Astrocyte of the spinal cord (primary cell): ENCODE measurements around the gene POLA2.
A peak's percentile ranks its signal among the peaks of the same experiment; 100 is the strongest.

Source experiments
- DNase-seq: peaks from one replicate; pipeline ENCODE4 v3.0.0; 2011; ENCODE audit warnings: low read depth, low spot score
- H3K4me3 ChIP-seq: 2 replicates; pipeline ENCODE4 v1.5.1; 2011; ENCODE audit warnings: low read depth, mild to moderate bottlenecking, low read length, moderate library complexity
- CTCF ChIP-seq: IDR thresholded peaks from 2 replicates; pipeline ENCODE4 v1.5.1; 2012; ENCODE audit warnings: low read depth, mild to moderate bottlenecking, low read length, inconsistent platforms
- in situ Hi-C: cut with HindIII; loops from 2 replicates; pipeline ENCODE4 v1.10.0; 2017; ENCODE audit warnings: low sequenced_read_pairs

POLA2 gene

DNA sequence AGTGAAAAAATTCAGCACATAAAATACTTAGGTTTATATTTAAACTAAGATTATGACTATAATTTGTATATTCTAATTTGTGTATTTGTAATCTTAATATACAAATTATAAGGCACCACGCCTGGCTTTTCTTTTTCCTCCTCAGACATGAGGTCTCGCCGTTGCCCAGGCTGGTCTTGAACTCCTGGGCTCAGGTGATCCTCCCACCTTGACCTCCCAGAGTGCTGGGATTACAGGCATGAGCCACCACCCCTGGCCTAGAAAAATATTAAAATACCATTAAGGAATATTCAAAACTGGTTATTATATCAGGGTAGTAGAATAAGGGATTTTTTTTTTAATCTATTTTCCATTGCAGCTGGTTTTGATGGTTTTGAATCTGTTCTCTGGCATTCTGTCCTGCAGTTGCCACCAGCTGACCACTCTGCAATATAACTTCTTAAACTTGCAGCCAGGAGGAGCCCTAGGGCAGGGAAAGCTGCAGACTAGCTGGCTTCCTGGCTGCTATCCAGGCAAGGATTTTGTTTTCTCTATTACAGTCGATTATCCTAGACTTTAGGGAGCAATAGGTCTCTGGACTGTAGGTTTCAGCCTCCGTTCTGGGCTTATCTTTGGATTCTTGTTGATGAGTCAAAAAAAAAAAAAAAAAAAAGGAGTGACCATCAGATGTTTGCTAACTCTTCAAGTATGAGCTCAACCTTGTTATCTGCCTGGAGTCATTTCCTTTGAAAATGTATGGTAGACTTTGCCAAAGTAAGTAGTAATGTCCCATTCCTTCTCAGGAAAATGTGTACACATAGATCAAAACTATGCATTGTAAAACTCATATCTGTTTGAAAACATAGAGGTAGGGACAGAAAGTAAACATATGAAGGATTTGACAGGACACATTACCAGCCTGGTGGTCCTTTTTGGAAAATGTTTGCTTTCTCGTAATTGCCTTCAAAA, 13.2 kb downstream of the POLA2 start:
- DNase-seq = peak; percentile 94
- H3K4me3 ChIP-seq = no peak overlapping the region
- in situ Hi-C loops = no loop called here
- TF ChIP-seq CTCF = peak; percentile 66

DNA sequence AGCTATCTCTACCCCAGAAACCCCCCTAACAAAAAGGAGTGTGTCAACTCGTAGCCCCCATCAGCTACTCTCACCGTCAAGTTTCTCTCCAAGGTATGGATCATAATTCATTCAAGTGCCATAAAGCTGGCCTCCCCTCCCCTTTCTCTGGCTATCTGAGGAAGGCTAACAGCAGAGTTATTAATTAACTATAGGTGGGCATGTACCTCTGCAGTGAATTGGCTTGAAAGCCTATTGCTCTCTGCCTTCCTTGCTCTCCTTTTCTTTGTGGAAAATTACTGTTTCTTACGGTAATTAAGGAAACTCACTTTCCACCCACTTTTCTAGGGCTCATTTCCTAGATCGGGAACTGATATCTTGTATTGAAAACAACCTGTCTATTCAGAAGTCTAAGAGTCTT, 14.1 kb downstream of the POLA2 start:
- H3K4me3 ChIP-seq = no peak overlapping the region
- no peak for TF ChIP-seq CTCF
- no peak for DNase-seq
- in situ Hi-C loops = no loop called here

- DNase-seq = no peak
- TF ChIP-seq CTCF = no peak
- no peak overlapping the region for H3K4me3 ChIP-seq
- in situ Hi-C loops = no loop called here
Measured at GRCh38 chr11:65277631-65278277, 16.0 kb downstream of the POLA2 start.

DNA sequence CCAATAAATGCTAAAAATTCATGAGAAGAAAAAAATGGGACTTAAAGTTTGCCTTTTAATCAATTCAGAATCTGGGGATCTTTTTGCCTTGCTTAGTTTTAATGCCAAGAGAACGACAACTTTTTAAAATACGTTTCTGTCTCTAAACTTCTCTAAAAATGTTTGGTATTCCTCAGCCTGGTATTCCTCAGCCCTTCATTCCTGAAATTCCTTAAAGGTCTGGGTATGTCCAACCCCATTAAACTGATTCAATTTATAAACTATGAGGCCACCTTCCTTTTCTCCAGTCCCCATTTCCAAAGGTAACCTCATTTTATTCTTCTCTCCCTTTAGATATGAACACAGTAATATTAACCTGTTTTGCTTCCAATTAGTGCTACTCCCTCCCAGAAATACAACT, 16.6 kb downstream of the POLA2 start:
- H3K4me3 ChIP-seq = no peak overlapping the region
- no peak for TF ChIP-seq CTCF
- no peak for DNase-seq
- in situ Hi-C loops = no loop called here

DNA sequence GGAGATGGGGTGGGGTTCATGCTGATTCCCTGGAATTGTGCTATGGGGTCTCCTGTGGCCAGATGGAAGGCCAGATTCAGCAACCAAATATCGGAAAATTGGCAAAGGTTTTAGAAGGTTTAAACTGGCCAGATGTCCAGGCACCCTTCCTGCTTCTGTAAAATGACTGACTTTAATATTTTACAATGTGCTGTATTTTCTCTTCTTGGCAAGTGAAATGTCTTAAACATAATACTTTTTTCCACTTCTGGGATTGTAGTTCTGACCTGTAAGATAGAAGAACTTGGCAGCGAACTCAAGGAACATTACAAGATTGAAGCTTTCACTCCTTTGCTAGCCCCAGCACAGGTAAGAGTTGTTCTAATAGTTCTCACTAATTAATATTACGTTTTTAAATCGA, 17.5 kb downstream of the POLA2 start:
- in situ Hi-C loops = no loop called here

More for the DNA sequence above, 17.5 kb downstream of the POLA2 start:
- no peak for DNase-seq
- TF ChIP-seq CTCF = no peak
- no peak overlapping the region for H3K4me3 ChIP-seq
